ENCODE data around the gene DGCR2.

The DGCR2 gene

DNA sequence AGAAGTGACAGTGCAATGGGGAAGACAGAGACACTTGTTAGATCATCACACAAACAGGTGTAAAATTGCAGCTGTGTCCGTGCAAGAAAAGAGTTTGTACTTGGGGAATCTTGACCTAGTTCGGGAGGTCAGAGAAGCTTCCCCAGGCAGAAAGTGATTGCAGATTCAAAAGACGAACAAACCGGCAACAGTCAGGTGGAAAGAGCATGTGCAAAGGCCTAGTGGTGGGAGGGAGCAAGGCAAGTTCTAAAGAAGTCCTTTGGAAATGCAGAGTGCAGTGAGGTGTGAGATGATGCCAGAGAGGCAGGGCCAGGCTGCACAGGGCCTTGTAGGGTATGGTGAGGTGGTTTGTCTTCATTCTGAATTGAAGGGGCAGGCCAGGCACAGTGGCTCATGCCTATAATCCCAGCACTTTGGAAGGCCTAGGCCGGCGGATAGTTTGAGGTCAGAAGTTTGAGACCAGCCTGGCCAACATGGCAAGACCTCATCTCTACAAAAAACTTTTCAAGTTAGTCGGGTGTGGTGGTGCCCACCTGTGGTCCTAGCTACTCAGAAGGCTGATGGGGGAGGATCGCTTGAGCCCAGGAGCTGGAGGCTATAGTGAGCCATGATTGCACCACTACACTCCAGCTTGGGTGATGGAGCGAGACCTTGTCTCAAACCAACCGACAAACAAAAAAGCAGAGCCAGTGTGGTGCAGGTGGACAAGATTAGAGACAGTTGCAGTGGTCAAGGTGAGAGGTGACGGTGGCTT lies 24.2 kb upstream of the DGCR2 start:
- no peak for DNase-seq

DNA sequence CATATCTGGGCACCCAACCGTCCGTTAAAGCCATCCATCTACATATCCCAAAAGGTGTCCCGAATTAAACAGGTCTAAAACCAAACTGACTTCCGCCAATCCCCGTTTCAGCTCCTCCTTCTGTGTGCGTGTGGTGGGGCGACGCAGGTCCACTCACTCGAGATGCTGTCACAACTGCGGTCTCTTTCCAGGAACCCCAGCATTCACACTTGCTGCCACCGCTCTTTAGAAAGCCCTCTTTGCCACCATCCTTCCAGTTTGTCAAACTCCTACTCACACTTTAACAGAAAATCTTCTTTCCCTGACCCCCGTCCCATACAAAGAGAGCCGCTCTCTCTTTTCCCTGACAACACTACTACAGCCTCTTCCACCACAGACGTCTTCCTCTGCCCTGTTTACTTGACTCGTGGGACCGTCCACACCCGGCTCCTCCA lies 21.8 kb upstream of the DGCR2 start:
- DNase-seq: no peak

DNA sequence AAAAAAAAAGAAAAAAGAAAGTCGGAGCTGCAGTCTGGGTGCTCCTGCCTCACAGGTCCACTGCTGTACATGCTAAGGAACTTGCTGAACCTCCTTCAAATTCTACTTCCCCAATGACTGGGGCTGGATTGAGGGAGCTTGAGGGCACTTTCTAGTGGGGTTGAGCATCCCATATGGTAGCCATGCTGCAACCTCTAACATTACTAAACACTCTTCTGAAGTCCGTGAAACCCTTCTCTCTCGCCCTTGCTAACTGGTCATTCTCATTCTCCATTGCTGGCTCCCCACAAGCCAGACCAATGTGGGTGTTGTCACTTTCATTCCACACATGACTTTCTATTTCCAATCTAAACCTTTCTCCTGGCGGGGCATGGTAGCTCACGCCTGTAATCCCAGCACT lies 21.0 kb upstream of the DGCR2 start:
- DNase-seq: no peak

DNA sequence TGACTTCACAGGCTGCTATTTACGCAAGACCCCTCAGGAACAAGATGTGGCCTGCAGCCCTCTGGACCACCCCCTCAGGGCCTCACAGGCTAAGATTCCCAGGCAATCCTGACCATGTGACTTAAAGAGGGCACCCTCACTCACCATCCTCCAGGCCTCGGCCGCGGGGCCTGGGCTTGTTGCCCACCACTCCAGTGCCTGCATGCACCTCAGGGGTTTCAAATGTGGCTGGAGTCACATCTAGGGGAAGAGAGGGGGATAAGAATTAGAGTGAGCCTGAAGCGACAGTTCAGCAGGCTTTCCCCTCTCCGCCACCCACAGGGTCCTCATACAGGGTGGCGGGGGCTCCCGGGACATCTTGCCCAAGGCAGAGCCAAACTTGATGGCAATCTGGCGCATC lies 20.2 kb upstream of the DGCR2 start:
- no peak for DNase-seq

DNA sequence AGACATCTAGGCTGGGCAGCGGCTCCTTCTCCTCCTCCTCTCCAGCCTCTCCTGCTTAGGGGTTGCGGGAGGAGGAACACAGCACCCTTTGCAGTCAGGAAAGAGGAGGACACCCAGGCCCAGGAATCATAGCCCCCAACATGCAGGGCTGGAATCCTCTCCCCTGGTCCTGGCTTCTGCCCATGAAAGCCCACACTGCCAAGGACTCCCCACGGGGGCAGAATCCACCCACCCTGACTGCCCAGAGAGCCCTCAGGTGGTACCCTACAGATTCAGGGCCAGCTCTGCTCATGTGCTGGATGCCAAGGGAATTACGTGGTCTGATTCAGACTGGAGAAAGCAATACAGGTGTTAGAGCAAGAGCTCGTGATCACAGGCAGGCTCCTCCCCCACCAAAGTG lies 17.8 kb upstream of the DGCR2 start:
- no peak for DNase-seq

DNA sequence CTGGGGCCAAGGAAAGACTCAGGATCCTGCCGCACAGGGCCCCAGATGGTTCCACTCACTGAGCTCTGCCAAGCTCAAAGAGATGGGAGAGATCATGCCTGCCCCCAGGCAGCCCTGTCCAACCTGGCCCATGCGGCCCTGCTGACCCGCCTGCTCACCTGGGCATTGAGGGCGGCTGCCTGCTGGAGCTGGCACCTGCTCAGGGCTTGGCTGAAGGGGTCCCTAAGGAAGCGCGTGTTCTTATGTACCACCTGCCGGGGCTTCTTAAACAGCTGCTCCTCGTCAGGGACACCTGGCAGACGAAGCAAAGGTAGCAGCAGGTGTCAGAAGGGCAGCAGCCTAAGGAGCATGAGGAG lies 16.8 kb upstream of the DGCR2 start:
- no peak for DNase-seq

DNA sequence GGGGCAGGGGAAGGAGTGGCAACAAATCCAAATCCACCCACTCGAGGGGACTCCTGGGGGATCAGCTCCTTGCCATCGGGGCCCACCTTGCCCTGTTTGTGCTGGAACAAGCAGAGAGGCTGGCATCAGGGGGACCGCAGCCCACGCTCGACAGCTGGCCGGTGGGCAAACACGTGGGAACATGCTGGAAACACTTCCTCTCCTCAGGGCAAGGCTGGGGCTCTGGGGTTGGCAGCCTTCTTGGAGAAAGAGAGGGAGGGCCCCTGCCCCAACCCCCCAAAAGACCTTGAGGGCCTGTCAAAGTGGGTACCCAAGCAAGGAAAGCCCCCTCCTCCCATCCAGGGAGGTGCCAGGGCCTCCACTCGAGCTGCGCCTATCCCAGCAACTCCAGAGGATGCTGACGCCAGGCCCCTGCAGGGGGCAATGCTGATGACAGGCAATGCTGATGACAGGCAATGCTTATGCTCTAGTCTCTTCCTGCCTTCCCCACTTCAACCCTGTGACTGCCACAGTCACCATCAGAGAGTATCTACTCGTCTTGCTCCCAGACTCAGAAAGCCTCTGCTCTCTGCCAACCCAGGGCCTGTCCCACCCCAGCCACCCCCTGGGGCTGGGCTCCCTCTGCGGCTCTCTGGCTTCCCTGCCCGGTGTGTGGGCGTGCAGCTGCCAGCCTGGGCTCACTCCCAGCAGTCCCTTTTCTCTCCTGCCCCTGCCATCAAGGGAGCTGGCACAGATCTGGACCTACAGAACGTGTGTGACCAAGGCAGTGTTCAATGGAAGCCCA lies 16.2 kb upstream of the DGCR2 start:
- DNase-seq: no peak

DNA sequence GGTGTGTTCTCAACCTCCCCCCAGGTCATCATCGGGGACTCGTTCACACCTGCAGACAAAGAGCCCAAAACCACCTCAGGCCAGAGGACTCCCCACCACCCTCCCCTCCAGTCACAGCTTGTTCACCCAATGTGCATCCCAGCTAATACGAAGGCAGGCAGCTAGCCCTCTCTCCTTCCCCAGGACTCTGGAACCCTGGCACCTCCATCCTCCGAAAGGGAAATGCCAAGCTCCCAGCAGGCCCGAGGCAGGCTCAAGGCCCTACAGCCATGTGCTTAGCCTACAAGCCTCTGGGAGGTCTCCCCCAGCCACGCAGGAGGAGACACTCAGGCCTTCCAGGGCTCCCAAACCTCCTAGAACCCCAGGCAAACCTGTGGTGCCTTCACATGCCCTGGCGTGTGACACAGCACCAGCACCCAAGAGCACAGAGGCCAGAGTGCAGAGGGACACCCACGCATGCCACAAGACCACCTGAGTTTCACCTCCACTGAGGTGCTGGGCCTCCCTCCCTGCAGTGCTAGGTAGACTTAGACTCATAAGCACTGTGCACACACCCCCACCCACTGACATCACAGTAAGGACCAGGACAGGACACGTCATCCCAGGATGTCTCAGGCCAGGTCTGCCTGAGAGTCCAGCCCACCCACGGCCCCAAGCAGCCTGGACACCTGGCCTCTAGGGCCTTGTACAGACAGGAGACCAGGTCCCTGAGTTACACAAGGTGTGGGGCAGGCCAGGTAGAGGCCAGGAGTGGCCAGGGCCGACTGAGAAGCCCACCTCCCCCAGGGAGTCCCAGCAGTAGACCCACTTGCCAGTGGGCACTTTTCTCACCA lies 15.4 kb upstream of the DGCR2 start:
- DNase-seq: no peak

DNA sequence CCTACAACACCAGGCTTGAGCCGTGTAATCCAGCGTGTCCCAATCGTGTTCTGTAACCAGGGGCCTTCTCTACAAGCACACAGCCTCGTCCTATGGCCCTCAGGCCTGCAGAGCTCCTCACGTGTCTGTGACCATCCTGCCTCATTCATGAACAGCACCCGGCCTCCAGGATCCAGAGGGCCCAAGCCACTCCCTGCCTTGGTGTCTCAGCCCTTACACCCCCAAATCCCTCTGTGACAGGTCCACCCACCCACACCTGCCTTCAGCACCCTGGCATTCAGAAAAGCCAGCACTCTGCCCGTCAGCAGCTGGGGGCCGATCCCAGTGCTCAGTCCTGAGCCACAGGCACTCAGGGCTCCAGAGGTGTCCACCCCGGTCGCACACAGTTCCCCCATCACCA lies 14.7 kb upstream of the DGCR2 start:
- no peak for DNase-seq

DNA sequence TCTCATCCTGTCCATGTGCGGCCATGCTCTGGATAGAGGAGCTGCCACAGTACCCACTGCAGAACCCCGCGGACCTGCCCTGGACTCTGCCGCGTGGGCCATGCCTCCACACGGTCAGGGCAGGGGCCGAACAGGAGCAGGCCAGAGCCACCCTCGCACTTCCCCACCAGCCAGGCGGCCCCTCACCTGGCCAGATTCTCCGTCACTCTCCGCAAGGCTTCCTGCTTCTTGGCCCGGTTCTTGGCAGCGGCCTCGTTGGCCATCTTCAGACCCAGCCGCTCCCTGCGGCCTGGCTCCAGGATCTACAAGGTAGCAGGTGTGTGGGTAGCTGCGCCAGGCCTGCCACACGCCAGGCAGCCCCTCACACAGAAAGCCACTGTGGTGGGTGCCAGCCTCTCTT lies 12.7 kb upstream of the DGCR2 start:
- DNase-seq: no peak

DNA sequence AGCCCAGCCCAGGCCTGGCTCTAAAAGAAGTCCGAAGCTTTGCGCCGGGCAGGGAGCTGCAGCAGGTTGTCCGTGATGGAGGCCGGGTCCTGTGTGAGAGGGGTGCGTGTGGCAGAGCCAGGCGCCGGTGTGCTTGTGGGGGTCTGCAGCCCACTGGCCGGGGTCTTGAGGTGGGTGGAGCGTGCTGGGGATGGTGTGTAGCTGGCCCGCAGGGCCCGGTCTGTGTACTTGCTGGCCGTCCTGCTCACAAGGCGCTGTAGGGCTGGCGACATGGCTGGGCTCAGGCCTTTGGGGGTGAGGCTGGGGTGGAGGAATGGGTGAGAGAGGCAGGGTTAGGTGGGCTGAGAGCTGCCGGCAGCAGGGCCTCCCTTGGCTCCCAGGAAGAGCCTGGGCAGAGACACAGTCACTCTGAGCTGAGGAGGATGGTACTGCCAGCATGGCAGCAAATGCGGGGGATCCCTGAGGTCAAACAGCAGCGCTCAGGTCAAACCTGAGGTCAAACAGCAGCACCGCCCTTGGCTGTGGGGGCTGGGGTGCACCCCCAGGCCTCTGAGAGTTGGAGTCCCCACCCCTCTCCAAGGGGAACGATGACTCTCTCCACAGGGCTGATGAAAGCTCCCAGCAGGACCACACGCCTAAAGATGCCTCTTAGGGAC lies 12.1 kb upstream of the DGCR2 start:
- DNase-seq: no peak

DNA sequence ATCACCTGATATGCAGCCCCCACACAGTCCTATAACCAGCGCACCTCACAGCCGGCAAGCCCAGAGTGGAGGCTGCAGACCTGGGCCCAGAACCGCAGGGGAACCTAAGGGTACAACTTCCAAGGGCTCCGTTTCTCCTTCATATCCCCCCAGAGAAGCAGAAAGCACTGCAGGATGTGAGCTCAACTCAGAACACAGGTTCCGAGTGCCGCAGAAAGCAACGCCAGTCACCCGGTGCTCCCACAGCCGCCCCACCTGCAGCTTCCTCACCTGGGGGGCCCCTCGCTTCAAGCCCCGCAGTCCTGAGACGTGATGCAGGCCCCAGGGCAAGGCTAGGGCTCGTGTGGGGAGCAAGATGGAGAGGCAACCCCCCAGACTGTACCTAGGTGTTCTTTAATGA lies 11.3 kb upstream of the DGCR2 start:
- no peak for DNase-seq

DNA sequence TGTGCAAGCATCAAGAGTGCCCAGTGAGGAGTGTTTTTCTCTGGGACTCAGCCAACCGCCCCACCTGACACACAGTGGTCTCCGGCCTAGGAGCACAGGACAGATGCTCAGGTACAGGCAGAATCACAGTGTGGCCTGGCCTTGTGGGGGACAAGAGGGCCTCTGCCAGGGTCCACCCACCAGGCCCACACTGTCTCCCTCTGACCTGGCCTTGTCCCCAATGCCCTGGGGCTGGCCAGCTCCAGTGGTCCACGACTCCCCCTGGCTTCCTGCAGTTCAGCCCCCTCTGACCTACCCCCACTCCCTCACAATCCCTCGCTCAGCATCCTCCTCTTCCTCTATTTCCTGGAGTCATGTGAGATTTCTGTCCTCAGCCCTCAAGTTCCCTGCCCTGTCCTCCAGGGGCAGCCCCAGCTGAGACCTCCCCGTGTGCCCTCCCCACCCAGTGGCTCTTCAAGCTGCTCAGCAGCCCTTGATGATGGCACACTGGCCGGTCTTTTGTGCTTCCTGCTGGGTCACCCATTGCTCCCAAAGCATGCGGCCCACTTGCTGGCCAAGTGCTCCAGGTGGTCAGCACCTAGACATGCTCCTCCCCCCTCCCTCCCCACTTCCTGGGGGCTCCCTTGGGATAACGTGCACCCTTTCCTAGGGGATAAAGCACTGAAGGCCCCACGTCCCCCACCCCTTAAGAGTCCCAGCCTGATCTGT lies 10.6 kb upstream of the DGCR2 start:
- DNase-seq: no peak

DNA sequence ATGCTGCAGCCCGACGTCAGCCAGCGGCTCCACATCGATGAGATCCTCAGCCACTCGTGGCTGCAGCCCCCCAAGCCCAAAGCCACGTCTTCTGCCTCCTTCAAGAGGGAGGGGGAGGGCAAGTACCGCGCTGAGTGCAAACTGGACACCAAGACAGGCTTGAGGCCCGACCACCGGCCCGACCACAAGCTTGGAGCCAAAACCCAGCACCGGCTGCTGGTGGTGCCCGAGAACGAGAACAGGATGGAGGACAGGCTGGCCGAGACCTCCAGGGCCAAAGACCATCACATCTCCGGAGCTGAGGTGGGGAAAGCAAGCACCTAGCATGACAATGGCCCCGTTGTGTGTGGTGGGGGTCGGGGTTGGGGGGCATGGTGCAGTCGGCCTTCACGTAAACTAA lies 9.9 kb upstream of the DGCR2 start:
- no peak for DNase-seq

DNA sequence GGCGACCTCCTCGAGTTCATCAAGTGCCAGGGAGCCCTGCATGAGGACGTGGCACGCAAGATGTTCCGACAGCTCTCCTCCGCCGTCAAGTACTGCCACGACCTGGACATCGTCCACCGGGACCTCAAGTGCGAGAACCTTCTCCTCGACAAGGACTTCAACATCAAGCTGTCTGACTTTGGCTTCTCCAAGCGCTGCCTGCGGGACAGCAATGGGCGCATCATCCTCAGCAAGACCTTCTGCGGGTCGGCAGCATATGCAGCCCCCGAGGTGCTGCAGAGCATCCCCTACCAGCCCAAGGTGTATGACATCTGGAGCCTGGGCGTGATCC lies 9.4 kb upstream of the DGCR2 start:
- DNase-seq: no peak

DNA sequence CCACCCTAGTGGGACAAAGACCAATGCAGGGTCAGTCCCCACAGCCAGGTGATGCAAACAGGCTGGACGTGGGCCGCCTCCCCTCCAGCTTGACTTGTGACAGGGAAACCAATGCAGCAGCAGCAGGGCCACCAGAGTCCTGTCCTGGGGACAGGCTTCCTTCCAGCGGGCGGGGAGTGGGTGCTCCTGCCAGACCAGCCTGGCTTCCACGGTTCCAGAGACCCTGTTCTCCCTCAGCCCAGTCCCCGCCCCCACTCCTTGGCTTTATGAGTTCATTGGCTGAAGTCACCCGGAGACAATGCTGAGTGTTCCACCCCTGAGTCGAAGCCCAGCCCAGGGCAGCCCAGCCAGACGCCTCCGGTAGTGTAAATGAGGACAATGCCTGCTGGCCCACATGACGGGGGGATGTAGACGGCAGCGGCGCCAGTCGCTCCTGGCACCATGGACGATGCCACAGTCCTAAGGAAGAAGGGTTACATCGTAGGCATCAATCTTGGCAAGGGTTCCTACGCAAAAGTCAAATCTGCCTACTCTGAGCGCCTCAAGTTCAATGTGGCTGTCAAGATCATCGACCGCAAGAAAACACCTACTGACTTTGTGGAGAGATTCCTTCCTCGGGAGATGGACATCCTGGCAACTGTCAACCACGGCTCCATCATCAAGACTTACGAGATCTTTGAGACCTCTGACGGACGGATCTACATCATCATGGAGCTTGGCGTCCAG lies 8.9 kb upstream of the DGCR2 start, which contains the start of gene TSSK2:
TSSK2 (plus strand) TSS at position 350 of the 726 bp plus-strand sequence; CDS start at position 442, 92 bp downstream.
- DNase-seq: no peak

DNA sequence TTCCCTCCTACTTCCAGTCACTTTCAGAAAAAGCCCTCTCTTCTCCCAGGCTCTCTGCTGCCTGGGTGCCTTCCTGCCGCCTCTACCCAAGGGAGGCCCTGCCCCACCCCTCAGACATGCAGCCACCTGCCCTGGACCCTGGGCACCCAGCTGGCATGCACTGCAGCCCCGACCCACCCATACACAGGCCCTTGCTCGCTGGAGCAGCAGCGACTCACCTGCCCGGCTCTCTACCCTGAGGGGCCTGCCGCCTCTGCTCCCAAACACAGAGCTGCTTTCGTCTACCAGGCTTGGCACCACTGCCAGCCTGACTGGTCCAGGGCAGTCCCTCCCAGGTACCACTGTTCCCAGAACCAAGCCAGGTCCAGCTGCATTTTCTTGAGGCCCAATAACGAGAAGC lies 7.7 kb upstream of the DGCR2 start:
- no peak for DNase-seq

DNA sequence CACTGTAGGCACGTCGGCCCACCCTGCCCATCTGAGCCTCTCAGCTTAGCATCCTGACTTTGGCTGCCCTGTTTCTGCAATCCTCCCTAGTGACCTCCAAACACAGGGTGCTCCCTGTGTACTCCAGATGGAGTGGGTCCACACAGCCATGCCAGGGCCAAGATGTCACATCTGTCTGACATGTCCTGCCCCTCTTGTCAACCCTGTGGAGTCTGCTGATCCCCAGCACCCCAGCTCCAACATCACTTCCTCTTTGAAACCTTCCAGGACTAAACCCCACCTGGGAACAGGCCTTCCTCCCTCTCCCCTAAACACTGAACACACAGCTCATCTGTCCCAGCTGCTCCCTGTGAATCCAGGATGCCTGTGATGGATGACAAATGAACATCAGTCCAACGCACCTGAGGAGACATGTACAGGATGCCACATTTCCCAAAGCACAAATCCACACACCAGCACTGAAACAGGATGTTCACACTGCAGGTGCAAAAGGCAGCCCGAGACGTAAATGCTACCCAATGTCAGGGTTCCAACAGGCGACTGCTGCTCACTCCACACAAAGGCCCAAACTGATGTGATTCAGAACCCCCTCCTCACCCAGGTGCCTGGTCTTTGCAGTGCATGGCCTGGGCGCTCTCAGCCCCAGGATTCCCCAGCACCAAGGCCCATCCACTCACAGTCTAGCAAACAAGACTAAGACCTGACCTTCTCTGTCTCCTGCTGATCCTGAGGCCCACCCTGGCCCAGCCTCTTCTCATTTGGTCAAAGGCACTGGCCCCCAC lies 6.9 kb upstream of the DGCR2 start:
- no peak for DNase-seq

DNA sequence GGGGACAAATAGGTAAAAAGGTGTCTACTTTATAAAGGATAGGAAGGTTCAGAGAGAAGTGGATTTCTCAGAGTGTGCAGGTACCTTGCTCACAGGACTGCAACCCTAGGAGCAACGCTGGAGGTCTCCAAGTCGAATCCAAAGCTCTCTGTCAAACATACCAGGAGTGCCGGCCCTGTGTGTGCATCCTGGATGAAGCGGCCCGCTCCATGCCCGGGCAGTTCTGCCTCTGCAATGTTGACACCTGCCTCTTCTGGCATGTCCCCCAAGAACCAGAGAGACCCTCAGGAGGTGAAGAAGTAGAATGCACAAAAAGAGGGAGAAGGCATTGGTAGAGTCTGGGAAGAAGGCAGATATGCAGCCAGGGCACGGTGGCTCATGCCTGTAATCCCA lies 5.8 kb upstream of the DGCR2 start:
- DNase-seq: no peak

DNA sequence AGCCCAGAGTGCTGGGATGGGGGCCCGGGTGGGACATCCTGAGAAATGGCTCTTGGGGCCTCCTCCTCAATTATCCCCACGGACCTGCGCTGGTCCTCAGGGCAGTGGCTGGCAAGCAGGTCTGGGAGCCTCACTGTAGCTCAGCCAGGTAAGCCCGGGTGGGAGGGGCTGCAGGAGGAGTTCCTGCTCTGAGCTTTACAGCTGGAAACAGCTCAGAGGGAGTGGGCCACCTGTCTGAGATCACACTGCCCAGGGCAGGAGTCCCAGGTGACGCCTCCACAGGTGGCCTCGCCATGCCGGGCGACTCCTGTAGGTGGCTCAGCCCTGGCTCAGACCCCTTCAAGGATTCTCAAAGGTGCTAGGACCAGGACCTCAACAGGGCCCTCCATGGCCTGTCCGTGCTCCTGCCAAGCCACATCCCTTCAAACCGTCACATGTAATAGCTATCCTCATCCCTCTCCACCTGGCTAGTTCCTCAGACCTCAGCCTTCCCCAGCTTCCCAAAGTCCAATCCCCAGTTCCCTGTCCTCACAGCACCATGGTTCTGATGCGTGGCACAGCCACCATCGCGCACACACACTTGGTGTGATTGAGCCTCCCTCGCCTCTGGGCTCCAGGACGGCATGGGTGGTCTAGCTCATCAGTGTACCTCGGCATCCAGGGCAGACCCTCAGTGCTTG lies 5.3 kb upstream of the DGCR2 start:
- DNase-seq: no peak
